Measurements from ENCODE around the gene UAP1.

DNA sequence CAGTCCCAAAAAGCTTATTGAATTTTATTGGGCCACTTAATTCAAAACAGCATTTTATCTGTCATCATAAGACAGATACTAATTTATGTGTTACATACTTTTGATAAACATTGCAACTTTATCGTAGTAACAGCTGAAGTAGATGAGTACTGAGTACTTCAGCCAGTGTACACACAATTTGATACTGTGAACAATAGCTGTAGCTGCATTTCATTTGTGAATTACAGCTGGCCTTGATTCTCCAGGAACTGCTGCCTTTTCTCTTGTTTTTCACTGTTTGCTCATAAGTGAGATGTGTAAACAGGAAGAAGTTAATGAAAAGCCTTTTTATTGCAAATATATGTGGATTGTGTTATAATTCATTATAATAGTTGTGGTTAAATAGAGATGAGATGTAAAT lies 10.2 kb downstream of the UAP1 start:
- TF ChIP-seq, protein P1, sequence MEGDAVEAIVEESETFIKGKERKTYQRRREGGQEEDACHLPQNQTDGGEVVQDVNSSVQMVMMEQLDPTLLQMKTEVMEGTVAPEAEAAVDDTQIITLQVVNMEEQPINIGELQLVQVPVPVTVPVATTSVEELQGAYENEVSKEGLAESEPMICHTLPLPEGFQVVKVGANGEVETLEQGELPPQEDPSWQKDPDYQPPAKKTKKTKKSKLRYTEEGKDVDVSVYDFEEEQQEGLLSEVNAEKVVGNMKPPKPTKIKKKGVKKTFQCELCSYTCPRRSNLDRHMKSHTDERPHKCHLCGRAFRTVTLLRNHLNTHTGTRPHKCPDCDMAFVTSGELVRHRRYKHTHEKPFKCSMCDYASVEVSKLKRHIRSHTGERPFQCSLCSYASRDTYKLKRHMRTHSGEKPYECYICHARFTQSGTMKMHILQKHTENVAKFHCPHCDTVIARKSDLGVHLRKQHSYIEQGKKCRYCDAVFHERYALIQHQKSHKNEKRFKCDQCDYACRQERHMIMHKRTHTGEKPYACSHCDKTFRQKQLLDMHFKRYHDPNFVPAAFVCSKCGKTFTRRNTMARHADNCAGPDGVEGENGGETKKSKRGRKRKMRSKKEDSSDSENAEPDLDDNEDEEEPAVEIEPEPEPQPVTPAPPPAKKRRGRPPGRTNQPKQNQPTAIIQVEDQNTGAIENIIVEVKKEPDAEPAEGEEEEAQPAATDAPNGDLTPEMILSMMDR (IDR thresholded peaks at IDR 0.05; ENCODE audit: extremely low read depth in 1 of 2, insufficient read depth in 1 of 2, low read depth in 1 of 2, low read length in 2 of 2) = no peak
- TF ChIP-seq POLR2AphosphoS5 (IDR thresholded peaks at IDR 0.05; ENCODE audit: insufficient read depth, low read depth, low read length) (no peak), JUN (IDR thresholded peaks at IDR 0.05; ENCODE audit: borderline replicate concordance, insufficient read depth, insufficient read length, low read depth) (no peak), EZH2 (IDR thresholded peaks at IDR 0.05; ENCODE audit: borderline replicate concordance, low read depth, low read length, severe bottlenecking) (no peak), POLR2A (IDR thresholded peaks at IDR 0.05; ENCODE audit: low read depth, low read length) (no peak), MYC (IDR thresholded peaks at IDR 0.05; ENCODE audit: low read depth, low read length) (no peak), FOS (IDR thresholded peaks at IDR 0.05; ENCODE audit: borderline replicate concordance, insufficient read depth, low read length) (no peak), GATA2 (IDR thresholded peaks at IDR 0.05; ENCODE audit: insufficient read depth, insufficient read length, low read depth, low read length) (no peak)
- TF ChIP-seq, protein P2, sequence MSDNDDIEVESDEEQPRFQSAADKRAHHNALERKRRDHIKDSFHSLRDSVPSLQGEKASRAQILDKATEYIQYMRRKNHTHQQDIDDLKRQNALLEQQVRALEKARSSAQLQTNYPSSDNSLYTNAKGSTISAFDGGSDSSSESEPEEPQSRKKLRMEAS (IDR thresholded peaks at IDR 0.05; ENCODE audit: insufficient read depth, insufficient read length) = no peak
